ENCODE measurements around the gene BNIPL. TPM values are rescaled to one million over a fixed set of nuclear protein-coding genes. Genes with fewer than 3 reads are reported as not detected.

The BNIPL gene
- total RNA-seq, 2 experiments from 2014 or later = 0.30 to 0.42 TPM

DNA sequence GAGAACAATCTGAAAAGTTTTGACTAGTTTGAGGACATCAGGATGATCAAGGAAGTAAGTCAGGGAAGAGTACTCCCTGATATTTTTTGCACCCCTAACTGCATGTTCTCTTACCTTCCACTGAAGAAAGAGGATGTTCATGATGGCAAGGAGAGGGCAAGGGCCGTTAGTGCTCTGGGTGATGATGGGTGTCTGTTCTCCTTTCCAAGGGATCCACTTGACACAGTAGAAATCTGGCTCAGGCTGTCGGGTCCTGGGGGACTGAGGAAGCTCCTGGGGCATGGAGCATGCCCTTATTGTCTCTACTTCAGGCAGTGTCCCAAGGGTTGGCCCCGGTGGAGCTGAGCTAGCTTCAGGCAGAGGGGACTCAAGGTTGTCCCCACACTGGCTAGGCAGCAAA lies 34.3 kb upstream of the BNIPL start:
- Mint-ChIP-seq H3K36me3 (ENCODE audit: low read depth) (peaks cover 75% of the 10 kb centered on the region), H3K4me3 (peak overlapping the region; percentile 93), H3K9me3 (no peaks in the 10 kb centered on the region), H3K27ac (peak overlapping the region; percentile 98), H3K27me3 (no peaks in the 10 kb centered on the region), H3K4me1 (ENCODE audit: low read depth) (peaks cover 63% of the 10 kb centered on the region)
- ChIA-PET CTCF (interaction anchor here (1.0 to 1.6 kb wide), 2 partner anchors 22 to 69 kb away, joined by 3 to 6 read pairs; partner anchors contain the start of gene GABPB2), POLR2A (interaction anchor here (1.1 to 1.8 kb wide), 6 partner anchors 28 to 638 kb away, joined by 3 to 6 read pairs (median 4); partner anchors contain the start of genes GOLPH3L, RPRD2 and TNFAIP8L2)
- DNase-seq = peak in 1 of 14 experiments; percentile 16
- intact Hi-C loops (cut with DNase I, micrococcal nuclease) = no loop called here
- H3K27me3 ChIP-seq (ENCODE audit: control insufficient read depth in 1 of 2, insufficient read depth in 2 of 2, low read length in 2 of 2) = no peaks in the 10 kb centered on the region
- peaks cover 77% of the 10 kb centered on the region for H3K4me1 ChIP-seq (ENCODE audit: insufficient read depth, low read length)
- TF ChIP-seq, protein P1, sequence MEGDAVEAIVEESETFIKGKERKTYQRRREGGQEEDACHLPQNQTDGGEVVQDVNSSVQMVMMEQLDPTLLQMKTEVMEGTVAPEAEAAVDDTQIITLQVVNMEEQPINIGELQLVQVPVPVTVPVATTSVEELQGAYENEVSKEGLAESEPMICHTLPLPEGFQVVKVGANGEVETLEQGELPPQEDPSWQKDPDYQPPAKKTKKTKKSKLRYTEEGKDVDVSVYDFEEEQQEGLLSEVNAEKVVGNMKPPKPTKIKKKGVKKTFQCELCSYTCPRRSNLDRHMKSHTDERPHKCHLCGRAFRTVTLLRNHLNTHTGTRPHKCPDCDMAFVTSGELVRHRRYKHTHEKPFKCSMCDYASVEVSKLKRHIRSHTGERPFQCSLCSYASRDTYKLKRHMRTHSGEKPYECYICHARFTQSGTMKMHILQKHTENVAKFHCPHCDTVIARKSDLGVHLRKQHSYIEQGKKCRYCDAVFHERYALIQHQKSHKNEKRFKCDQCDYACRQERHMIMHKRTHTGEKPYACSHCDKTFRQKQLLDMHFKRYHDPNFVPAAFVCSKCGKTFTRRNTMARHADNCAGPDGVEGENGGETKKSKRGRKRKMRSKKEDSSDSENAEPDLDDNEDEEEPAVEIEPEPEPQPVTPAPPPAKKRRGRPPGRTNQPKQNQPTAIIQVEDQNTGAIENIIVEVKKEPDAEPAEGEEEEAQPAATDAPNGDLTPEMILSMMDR (IDR thresholded peaks at IDR 0.05) = no peak
- H3K36me3 ChIP-seq (ENCODE audit: insufficient read depth, low read length) = peaks cover 55% of the 10 kb centered on the region
- ATAC-seq (ENCODE audit: poor library complexity) = no peak
- peak overlapping the region; percentile 67 for H3K4me3 ChIP-seq (ENCODE audit: low read length)
- H3K9me3 ChIP-seq (ENCODE audit: control insufficient read depth in 1 of 2, insufficient read depth in 1 of 2, low read length in 2 of 2) = no peaks in the 10 kb centered on the region
- H3K27ac ChIP-seq (ENCODE audit: low read depth in 1 of 2, low read length in 2 of 2) = peak overlapping the region; percentile 60 to 63

- H3K4me3 ChIP-seq (ENCODE audit: low read length) = peak overlapping the region; percentile 67
- CTCF ChIA-PET = interaction anchor here (0.9 kb wide), 1 partner anchor 68 kb away, joined by 3 read pairs; the partner anchor contains the start of gene GABPB2
- H3K36me3 ChIP-seq (ENCODE audit: insufficient read depth, low read length) = peaks cover 49% of the 10 kb centered on the region
- no peak for ATAC-seq (ENCODE audit: poor library complexity)
- Mint-ChIP-seq H3K9me3 (no peaks in the 10 kb centered on the region), H3K27me3 (no peaks in the 10 kb centered on the region), H3K4me3 (peak overlapping the region; percentile 93), H3K36me3 (ENCODE audit: low read depth) (peaks cover 69% of the 10 kb centered on the region), H3K27ac (peak overlapping the region; percentile 98), H3K4me1 (ENCODE audit: low read depth) (peaks cover 69% of the 10 kb centered on the region)
- H3K4me1 ChIP-seq (ENCODE audit: insufficient read depth, low read length) = peaks cover 82% of the 10 kb centered on the region
- no peak for DNase-seq
- TF ChIP-seq, protein P1 (IDR thresholded peaks at IDR 0.05) = no peak
- H3K9me3 ChIP-seq (ENCODE audit: control insufficient read depth in 1 of 2, insufficient read depth in 1 of 2, low read length in 2 of 2) = no peaks in the 10 kb centered on the region
- POLR2A ChIA-PET = interaction anchor here (1.1 to 1.8 kb wide), 6 partner anchors 29 to 639 kb away, joined by 3 to 6 read pairs (median 4); partner anchors contain the start of genes GOLPH3L, RPRD2 and TNFAIP8L2
- peak overlapping the region; percentile 60 to 63 for H3K27ac ChIP-seq (ENCODE audit: low read depth in 1 of 2, low read length in 2 of 2)
- H3K27me3 ChIP-seq (ENCODE audit: control insufficient read depth in 1 of 2, insufficient read depth in 2 of 2, low read length in 2 of 2) = no peaks in the 10 kb centered on the region
- intact Hi-C loops (cut with DNase I, micrococcal nuclease) = no loop called here
These were observed 33.8 kb upstream of the BNIPL start for GRCh38 chr1:151002611-151003010.

- peaks cover 69% of the 10 kb centered on the region for H3K36me3 Mint-ChIP-seq (ENCODE audit: low read depth)
- H3K4me1 Mint-ChIP-seq (ENCODE audit: low read depth) = peaks cover 74% of the 10 kb centered on the region
- H3K4me3 Mint-ChIP-seq = peak overlapping the region; percentile 93
- H3K9me3 Mint-ChIP-seq = no peaks in the 10 kb centered on the region
- ChIA-PET CTCF (interaction anchor here (0.9 kb wide), 1 partner anchor 68 kb away, joined by 3 read pairs; the partner anchor contains the start of gene GABPB2), POLR2A (interaction anchor here (0.6 to 1.8 kb wide), 6 partner anchors 30 to 639 kb away, joined by 3 to 6 read pairs (median 3); partner anchors contain the start of genes GOLPH3L and RPRD2)
- intact Hi-C loops (cut with DNase I, micrococcal nuclease) = no loop called here
- H3K4me3 ChIP-seq (ENCODE audit: low read length) = peak overlapping the region; percentile 67
- peak overlapping the region; percentile 60 to 63 for H3K27ac ChIP-seq (ENCODE audit: low read depth in 1 of 2, low read length in 2 of 2)
- TF ChIP-seq, protein P1 (IDR thresholded peaks at IDR 0.05) = no peak
- H3K4me1 ChIP-seq (ENCODE audit: insufficient read depth, low read length) = peaks cover 85% of the 10 kb centered on the region
- no peaks in the 10 kb centered on the region for H3K27me3 ChIP-seq (ENCODE audit: control insufficient read depth in 1 of 2, insufficient read depth in 2 of 2, low read length in 2 of 2)
- H3K36me3 ChIP-seq (ENCODE audit: insufficient read depth, low read length) = peaks cover 44% of the 10 kb centered on the region
- H3K9me3 ChIP-seq (ENCODE audit: control insufficient read depth in 1 of 2, insufficient read depth in 1 of 2, low read length in 2 of 2) = no peaks in the 10 kb centered on the region
- no peak for ATAC-seq (ENCODE audit: poor library complexity)
- peak overlapping the region; percentile 98 for H3K27ac Mint-ChIP-seq
- H3K27me3 Mint-ChIP-seq = no peaks in the 10 kb centered on the region
- peak in 4 of 14 experiments; percentile 39 to 67 (median 50) for DNase-seq
These were observed 33.2 kb upstream of the BNIPL start for GRCh38 chr1:151003180-151003579.

Data from CD4-positive, alpha-beta T cell (primary cell).